Keratinocyte (primary cell): ENCODE measurements around the gene WDR3.

Source experiments
- EZH2 ChIP-seq: IDR thresholded peaks from one replicate; pipeline ENCODE4 v1.6.1; 2012; ENCODE audit warnings: inconsistent platforms, mild to moderate bottlenecking, low read length, moderate library complexity
- TF ChIP-seq, protein P1 (sequence below), 3 experiments: IDR thresholded peaks in 1 of 3; conservative IDR thresholded peaks in 1 of 3; optimal IDR thresholded peaks in 1 of 3; 2 replicates in 2 of 3; 3 replicates in 1 of 3; pipeline versions ENCODE3 to v1.5.1; 2011; ENCODE audit warnings: low read length in 3 of 3, mild to moderate bottlenecking in 3 of 3, moderate library complexity in 2 of 3, control low read depth in 1 of 3, inconsistent platforms in 1 of 3; ENCODE audit not compliant: insufficient read depth in 2 of 3; ENCODE audit errors: extremely low read depth in 1 of 3

DNA sequence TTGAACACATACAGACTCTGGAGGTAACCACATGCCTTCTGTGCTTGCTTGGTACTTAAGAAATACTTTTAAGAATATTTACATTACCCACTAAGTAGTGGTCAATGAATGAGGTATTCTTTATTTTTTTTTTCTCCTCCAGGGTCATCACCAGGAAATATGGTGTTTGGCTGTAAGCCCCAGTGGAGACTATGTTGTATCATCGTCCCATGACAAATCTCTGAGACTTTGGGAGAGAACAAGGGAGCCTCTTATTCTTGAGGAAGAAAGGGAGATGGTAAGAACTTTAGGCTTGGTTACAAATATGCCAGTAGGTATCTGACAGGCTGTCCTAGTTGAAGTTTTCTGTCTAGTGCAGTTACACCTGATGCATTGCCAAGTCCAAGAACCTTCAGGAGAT lies 22.8 kb downstream of the WDR3 start:
- no peak for TF ChIP-seq EZH2
- TF ChIP-seq, protein P1, sequence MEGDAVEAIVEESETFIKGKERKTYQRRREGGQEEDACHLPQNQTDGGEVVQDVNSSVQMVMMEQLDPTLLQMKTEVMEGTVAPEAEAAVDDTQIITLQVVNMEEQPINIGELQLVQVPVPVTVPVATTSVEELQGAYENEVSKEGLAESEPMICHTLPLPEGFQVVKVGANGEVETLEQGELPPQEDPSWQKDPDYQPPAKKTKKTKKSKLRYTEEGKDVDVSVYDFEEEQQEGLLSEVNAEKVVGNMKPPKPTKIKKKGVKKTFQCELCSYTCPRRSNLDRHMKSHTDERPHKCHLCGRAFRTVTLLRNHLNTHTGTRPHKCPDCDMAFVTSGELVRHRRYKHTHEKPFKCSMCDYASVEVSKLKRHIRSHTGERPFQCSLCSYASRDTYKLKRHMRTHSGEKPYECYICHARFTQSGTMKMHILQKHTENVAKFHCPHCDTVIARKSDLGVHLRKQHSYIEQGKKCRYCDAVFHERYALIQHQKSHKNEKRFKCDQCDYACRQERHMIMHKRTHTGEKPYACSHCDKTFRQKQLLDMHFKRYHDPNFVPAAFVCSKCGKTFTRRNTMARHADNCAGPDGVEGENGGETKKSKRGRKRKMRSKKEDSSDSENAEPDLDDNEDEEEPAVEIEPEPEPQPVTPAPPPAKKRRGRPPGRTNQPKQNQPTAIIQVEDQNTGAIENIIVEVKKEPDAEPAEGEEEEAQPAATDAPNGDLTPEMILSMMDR (optimal IDR thresholded peaks at IDR 0.05 in 1 of 3, IDR thresholded peaks at IDR 0.05 in 1 of 3, conservative IDR thresholded peaks at IDR 0.05 in 1 of 3; ENCODE audit: extremely low read depth in 1 of 3, insufficient read depth in 2 of 3, low read length in 3 of 3): no peak
